ENCODE data around the gene CEP72.
"Not testable (repeated sequence)": the region's sequence is repeated elsewhere in the genome, so short reads cannot be mapped to it uniquely, and the experiment has no call there.

The CEP72 gene

DNA sequence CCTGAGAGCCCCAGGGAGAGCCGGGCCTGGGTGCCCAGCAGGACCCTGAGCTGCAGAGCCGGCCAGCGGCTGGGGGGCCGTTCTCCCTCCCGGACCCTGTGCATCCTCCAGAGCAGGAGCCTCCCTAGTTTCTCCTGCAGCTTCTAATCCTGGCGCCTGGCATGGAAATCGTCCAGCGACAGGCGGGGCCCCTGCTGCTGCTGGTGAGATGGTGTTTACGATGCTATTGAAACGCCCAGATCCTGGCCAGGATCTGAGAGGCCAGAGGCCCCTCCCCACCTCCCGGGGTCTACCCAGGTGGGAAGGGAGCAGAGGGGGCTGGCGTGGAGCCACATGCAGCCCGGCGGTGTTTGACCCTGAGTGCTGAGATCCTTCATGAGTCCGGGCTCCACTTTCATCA lies 38.2 kb upstream of the CEP72 start:
- CTCF ChIA-PET: no interaction called here
- DNase-seq (ENCODE audit: extremely low spot score): no peak
- POLR2A ChIA-PET: no interaction called here
- TF ChIP-seq ARNT (IDR thresholded peaks at IDR 0.05) (no peak), HDGF (IDR thresholded peaks at IDR 0.05; ENCODE audit: borderline replicate concordance) (no peak), FOXA1 (IDR thresholded peaks at IDR 0.05) (no peak), FOXM1 (IDR thresholded peaks at IDR 0.05; ENCODE audit: borderline replicate concordance) (no peak), BHLHE40 (IDR thresholded peaks at IDR 0.05; ENCODE audit: borderline replicate concordance) (no peak), ZNF384 (IDR thresholded peaks at IDR 0.05) (no peak), ELF4 (IDR thresholded peaks at IDR 0.05) (no peak), NFRKB (IDR thresholded peaks at IDR 0.05) (no peak), SP1 (IDR thresholded peaks at IDR 0.05) (no peak), FOXK2 (IDR thresholded peaks at IDR 0.05) (no peak), CTBP1 (IDR thresholded peaks at IDR 0.05; ENCODE audit: borderline replicate concordance) (no peak), L3MBTL2 (conservative IDR thresholded peaks at IDR 0.05) (no peak), SUZ12 (IDR thresholded peaks at IDR 0.05) (no peak), LEF1 (IDR thresholded peaks at IDR 0.05; ENCODE audit: borderline replicate concordance) (no peak)
- TF ChIP-seq, protein P1, sequence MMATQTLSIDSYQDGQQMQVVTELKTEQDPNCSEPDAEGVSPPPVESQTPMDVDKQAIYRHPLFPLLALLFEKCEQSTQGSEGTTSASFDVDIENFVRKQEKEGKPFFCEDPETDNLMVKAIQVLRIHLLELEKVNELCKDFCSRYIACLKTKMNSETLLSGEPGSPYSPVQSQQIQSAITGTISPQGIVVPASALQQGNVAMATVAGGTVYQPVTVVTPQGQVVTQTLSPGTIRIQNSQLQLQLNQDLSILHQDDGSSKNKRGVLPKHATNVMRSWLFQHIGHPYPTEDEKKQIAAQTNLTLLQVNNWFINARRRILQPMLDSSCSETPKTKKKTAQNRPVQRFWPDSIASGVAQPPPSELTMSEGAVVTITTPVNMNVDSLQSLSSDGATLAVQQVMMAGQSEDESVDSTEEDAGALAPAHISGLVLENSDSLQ (IDR thresholded peaks at IDR 0.05): no peak

DNA sequence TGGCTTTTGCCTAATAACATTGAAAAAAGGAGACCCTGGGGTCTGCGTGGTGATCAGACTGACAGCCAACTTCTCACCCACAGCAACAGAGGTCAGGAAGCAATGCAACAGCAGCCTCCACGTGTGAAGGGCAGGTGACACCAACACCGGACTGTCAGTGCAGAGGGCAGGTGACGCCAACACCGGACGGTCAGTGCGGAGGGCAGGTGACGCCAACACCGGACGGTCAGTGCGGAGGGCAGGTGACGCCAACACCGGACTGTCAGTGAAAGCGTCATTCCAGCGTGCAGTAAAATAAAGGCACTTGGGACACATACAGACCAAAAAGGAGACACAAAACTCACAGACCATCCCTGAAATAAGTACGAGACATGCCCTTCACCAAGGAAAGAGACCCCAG lies 37.2 kb upstream of the CEP72 start:
- no peak for TF ChIP-seq BHLHE40 (IDR thresholded peaks at IDR 0.05; ENCODE audit: borderline replicate concordance)
- TF ChIP-seq SP1 (IDR thresholded peaks at IDR 0.05): no peak
- TF ChIP-seq LEF1 (IDR thresholded peaks at IDR 0.05; ENCODE audit: borderline replicate concordance): no peak
- TF ChIP-seq, protein P1 (IDR thresholded peaks at IDR 0.05): no peak
- TF ChIP-seq TARDBP (IDR thresholded peaks at IDR 0.05): no peak
- TF ChIP-seq L3MBTL2 (conservative IDR thresholded peaks at IDR 0.05): no peak
- TF ChIP-seq ARNT (IDR thresholded peaks at IDR 0.05): no peak
- no peak for TF ChIP-seq HDGF (IDR thresholded peaks at IDR 0.05; ENCODE audit: borderline replicate concordance)
- no peak for DNase-seq (ENCODE audit: extremely low spot score)
- ChIA-PET POLR2A (no interaction called here), CTCF (no interaction called here)

DNA sequence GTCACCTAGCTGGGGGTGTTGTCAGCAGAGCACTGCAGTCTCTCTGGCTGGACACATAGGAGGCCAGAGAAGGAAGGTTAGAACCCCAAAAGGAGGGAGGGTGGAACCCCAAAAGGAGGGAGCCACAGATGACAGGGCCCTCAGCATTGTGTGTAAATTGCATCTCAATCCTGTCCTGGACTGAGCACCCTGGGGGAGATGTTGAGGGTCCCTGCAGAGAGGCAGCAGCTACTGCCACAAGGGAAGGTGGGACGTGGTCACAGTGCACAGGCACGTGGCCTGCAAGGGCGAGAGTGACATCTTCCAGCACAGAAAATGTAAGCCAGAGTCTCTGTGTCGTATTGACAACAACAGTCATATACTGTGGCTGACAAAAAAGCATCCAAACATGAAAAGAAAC lies 36.5 kb upstream of the CEP72 start:
- no peak for TF ChIP-seq NFRKB (IDR thresholded peaks at IDR 0.05)
- TF ChIP-seq, protein P1 (IDR thresholded peaks at IDR 0.05): no peak
- TF ChIP-seq BHLHE40 (IDR thresholded peaks at IDR 0.05; ENCODE audit: borderline replicate concordance): no peak
- no peak for TF ChIP-seq ARNT (IDR thresholded peaks at IDR 0.05)
- no peak for DNase-seq (ENCODE audit: extremely low spot score)
- POLR2A ChIA-PET: no interaction called here
- CTCF ChIA-PET: interaction anchor here (0.6 kb wide), 1 partner anchor 16 kb away, joined by 4 read pairs; no protein-coding TSS in a partner anchor

DNA sequence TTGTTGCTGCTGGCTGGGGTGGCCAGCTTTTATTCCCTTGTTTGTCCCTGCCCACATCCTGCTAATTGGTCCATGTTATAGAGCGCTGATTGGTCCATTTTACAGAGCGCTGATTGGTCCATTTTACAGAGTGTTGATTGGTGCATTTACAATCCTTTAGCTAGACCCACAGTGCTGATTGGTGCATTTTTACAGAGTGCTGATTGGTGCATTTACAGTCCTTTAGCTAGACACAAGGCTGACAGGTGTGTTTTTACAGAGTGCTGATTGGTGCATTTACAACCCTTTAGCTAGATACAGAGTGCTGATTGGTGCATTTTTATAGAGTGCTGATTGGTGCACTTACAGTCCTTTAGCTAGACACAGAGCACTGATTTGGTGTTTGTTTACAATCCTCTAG lies 34.9 kb upstream of the CEP72 start:
- CTCF ChIA-PET; POLR2A ChIA-PET; DNase-seq (ENCODE audit: extremely low spot score): not testable (repeated sequence)

DNA sequence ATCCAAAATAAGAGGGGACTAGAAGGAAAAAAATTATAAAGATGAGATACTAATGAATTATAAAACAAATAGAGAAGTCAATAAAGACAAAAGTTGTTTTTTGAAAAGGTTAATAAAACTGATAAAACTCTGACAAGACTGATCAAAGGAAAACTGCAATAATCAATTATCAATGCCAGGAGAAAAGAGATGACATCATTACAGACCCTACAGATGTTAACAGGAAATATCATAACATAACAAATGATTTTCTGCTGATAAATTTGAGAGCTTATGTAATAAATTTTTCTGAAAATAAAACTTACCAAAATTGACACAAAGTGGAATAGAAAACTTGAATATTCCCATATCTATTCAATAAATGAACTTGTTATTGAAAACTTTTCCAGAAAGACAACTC lies 34.3 kb upstream of the CEP72 start:
- ChIA-PET POLR2A (no interaction called here), CTCF (no interaction called here)
- DNase-seq (ENCODE audit: extremely low spot score): no peak
- no peak for TF ChIP-seq FOXA1 (IDR thresholded peaks at IDR 0.05)
- no peak for TF ChIP-seq BHLHE40 (IDR thresholded peaks at IDR 0.05; ENCODE audit: borderline replicate concordance)
- TF ChIP-seq FOXK2 (IDR thresholded peaks at IDR 0.05): no peak
- no peak for TF ChIP-seq CTBP1 (IDR thresholded peaks at IDR 0.05; ENCODE audit: borderline replicate concordance)
- no peak for TF ChIP-seq ELF4 (IDR thresholded peaks at IDR 0.05)
- no peak for TF ChIP-seq HDGF (IDR thresholded peaks at IDR 0.05; ENCODE audit: borderline replicate concordance)
- no peak for TF ChIP-seq NFRKB (IDR thresholded peaks at IDR 0.05)
- no peak for TF ChIP-seq FOXM1 (IDR thresholded peaks at IDR 0.05; ENCODE audit: borderline replicate concordance)
- TF ChIP-seq LEF1 (IDR thresholded peaks at IDR 0.05; ENCODE audit: borderline replicate concordance): no peak
- TF ChIP-seq L3MBTL2 (conservative IDR thresholded peaks at IDR 0.05): no peak
- TF ChIP-seq ARNT (IDR thresholded peaks at IDR 0.05): no peak
- no peak for TF ChIP-seq SUZ12 (IDR thresholded peaks at IDR 0.05)
- no peak for TF ChIP-seq SP1 (IDR thresholded peaks at IDR 0.05)
- TF ChIP-seq, protein P1 (IDR thresholded peaks at IDR 0.05): no peak
- no peak for TF ChIP-seq TARDBP (IDR thresholded peaks at IDR 0.05)
- TF ChIP-seq ZNF384 (IDR thresholded peaks at IDR 0.05): no peak

DNA sequence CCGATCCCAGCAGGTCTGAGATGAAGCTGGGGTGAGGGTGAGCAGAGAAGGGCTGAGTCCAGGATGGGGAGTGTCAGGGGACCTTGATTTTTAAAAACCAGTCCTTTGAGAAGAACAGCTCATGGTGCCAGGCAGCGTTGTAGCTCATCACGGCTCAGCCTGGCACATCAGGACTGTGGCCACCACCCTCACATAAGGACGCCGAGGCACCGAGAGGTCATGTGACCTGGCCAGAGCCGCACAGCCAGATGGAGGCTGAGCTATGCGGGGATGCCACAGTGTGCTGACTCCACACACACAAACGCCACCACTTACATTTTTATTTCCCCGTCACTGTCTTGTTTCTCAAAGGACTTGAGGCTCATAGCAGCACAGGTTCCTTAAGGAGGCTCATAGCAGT lies 32.9 kb upstream of the CEP72 start:
- CTCF ChIA-PET: no interaction called here
- TF ChIP-seq ZNF384 (IDR thresholded peaks at IDR 0.05) (no peak), ARNT (IDR thresholded peaks at IDR 0.05) (no peak), SUZ12 (IDR thresholded peaks at IDR 0.05) (no peak), FOXA1 (IDR thresholded peaks at IDR 0.05) (no peak)
- POLR2A ChIA-PET: no interaction called here

More for the DNA sequence above, 32.9 kb upstream of the CEP72 start:
- DNase-seq (ENCODE audit: extremely low spot score): no peak
